ENCODE results near the gene MECR.
"Not testable (repeated sequence)": the region's sequence is repeated elsewhere in the genome, so short reads cannot be mapped to it uniquely, and the experiment has no call there.

The MECR gene

GRCh38 chr1:29235955-29236711 lies 5.4 kb upstream of the MECR start, which contains the start of gene PTPRU:
PTPRU (plus strand) TSS chr1:29236522; CDS start chr1:29236645, 123 bp downstream.
- peak; percentile 69 for DNase-seq (ENCODE audit: low spot score)

DNA sequence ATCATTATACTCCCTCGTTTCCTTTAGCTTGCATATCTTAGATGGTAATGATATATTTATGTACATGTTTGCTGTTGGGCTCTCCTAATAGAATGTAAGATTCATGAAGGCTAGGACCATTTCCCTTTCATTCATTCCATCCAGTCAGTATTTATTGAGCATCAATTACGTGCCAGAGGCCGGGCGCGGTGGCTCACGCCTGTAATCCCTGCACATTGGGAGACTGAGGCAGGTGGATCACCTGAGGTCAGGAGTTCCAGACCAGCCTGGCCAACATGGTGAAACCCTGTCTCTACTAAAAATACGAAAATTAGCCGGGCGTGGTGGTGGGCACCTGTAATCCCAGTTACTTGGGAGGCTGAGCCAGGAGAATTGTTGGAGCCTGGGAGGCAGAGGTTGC lies 4.1 kb upstream of the MECR start:
- DNase-seq (ENCODE audit: low spot score) = not testable (repeated sequence)

DNA sequence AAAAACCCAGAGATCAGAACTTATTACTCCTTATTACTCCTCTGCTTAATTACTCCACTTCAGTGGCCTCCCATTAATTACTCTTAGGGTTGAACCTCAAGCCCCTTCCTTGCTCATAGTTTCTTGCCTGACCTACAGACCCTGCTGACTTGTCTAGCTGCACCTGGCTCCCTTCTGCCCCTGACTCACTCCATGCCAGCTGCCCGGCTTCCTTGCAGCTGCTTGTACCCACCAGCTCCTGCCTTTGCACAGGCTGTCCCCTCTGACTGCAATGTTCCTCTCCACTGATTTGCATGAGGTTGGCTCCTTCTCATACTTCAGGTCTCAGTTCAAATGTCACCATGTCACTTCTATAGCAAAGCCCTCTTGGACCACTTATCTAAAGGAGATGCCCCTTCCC lies 3.7 kb upstream of the MECR start:
- no peak for DNase-seq (ENCODE audit: low spot score)

DNA sequence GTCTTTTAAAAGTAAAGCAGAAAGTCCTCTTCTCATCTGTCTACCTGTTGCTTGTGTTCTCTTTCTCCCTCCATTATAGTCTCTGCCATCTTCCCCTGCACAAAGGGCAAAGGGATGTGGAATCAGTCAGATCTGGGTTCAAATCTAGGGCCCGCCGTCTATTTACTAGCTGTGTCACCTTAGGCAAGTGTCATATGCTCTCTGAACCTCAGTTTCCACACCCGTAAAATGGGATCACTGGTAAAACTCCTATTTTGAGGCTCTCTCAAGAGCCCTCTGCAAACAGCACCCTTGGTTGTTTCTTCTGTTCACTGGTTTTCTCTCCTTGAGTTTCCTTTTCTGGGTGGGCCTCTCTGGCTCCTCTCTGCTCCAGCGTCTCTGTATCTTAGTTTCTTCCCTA lies 3.0 kb upstream of the MECR start:
- DNase-seq (ENCODE audit: low spot score) = no peak

DNA sequence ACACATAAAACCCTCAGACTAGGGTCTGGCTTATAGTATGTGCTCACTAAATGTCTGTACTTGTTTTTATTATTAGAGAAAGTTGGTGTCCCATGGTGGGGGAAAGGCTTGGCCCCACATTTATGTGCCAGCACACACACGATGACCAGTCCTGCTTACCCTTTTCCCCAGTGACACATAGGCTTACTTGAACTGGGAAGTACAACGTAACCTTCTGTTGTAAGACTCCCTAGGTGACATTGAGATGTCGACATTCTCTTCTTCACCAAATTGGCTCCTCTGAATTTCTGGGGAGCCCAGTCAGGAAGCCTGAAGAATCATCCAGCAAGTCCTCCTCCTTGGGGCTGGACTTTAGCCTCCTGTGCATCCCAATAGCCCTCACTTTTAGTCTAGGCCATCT lies 1.7 kb upstream of the MECR start:
- DNase-seq (ENCODE audit: low spot score) = no peak

- no peak for DNase-seq (ENCODE audit: low spot score)
Measured at GRCh38 chr1:29230204-29230552, 556 bp downstream of the MECR start.

DNA sequence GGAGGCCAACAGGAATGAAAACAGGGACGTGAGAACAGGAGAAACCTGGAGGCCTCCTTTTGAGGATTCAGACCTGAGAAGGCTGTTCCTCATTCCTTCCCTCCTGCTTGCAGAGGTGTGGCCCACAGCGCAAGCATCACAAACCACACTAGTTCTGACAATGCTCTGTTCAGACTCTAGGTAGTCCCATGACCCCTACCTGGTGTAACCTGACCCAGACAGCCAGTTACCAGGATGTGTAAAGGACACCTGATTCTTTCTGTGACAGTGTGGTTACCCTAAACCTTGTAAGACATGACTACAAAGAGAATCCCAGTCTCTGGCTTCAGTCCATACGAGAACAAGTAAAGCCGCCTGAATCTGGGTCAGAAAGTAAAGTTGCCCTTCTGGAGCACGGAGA lies 3.2 kb downstream of the MECR start:
- DNase-seq (ENCODE audit: low spot score) = no peak

GRCh38 chr1:29225361-29225760 lies 5.4 kb downstream of the MECR start:
- DNase-seq (ENCODE audit: low spot score) = no peak

DNA sequence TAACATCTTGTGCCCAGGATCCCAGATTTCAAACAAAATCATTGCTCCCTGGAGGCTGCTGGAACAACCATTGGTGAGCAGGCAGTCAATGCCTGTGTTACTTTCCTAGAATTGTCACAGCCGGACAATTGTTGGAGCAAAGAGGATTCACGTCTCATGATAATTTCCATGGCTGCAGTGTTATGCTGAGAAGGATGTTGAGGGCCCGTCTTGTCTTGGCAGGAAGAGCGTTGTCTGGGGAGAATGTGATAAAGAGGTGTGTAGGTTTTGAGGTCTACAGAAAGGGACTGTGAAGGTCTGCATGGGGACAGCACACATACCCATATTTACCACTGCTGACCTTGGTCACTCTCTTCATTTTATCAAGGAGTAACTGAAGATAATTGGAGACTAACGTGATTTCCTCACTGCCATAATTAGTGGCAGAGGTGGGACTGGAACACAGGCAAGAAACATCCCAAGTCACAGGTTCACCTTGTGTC lies 6.3 kb downstream of the MECR start:
- DNase-seq (ENCODE audit: low spot score) = no peak

GRCh38 chr1:29223521-29223920 lies 7.2 kb downstream of the MECR start:
- no peak for DNase-seq (ENCODE audit: low spot score)

- DNase-seq (ENCODE audit: low spot score) = no peak
Measured at GRCh38 chr1:29222686-29223085, 8.0 kb downstream of the MECR start.

- not testable (repeated sequence) for DNase-seq (ENCODE audit: low spot score)
Measured at GRCh38 chr1:29222260-29222659, 8.5 kb downstream of the MECR start.

GRCh38 chr1:29221296-29221695 lies 9.4 kb downstream of the MECR start:
- no peak for DNase-seq (ENCODE audit: low spot score)

DNA sequence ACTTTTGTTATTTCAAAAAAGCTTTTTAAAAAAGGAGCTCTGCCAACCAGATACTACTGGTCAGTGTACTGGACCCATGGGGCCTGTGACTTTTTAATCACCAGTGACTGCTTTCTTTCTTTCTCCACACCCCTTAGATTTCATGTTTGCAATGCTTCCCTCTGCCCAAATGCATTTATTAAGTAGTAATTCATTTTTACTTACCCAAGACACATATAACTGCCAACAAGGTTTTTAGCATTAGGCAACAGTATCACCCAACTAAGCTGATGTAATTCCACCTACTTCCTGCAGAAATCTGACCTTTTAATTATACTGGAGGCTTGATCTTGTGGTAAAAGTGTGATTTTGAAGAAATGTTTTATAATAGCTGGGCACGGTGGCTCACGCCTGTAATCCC lies 12.5 kb downstream of the MECR start:
- DNase-seq (ENCODE audit: low spot score) = no peak

GRCh38 chr1:29217633-29218032 lies 13.1 kb downstream of the MECR start:
- no peak for DNase-seq (ENCODE audit: low spot score)

GRCh38 chr1:29213055-29213454 lies 17.7 kb downstream of the MECR start:
- DNase-seq (ENCODE audit: low spot score) = no peak

DNA sequence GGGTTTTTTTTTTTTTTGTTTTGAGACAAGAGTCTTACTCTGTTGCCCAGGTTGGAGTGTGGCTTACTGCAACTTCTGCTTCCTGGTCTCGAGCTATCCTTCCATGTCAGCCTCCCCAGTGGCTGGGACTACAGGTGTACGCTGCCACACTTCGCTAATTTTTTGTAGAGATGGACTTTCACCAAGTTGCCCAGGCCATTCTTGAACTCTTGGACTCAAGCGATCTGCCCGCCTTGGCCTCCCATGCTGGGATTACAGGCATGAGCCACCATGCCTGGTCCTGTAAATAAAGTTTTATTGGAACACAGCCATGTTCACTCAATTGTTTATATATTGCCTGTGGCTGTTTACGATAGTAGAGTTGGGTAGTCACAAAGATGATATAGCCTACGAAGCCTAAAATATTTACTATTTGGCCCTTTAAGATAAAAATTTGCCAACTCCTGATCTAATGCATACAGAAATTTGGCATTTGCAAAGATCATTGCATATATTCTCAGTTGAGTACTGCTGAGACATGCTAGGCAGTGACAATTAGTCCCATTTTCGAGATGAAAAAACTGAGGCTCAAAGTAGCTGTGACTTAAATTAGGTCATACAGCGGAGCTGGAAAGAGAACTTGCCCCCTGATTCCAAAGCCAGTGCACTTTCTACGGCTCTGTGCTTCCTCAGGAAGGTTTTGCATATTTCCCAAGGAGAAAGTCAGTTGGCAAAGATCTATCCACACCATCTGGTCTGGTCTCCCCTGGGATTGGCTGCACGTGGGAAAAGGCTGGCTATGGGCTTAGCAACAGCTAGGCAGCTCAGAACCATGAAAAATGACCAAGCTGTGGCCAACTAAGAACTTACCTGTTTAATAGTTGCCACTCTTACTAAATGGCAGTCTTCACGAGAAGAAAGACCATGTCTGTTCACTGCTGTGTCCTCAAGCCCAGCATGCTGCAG lies 19.4 kb downstream of the MECR start:
- DNase-seq (ENCODE audit: low spot score) = no peak

- DNase-seq (ENCODE audit: low spot score) = peak; percentile 14
Measured at GRCh38 chr1:29210278-29211085, 20.3 kb downstream of the MECR start.

DNA sequence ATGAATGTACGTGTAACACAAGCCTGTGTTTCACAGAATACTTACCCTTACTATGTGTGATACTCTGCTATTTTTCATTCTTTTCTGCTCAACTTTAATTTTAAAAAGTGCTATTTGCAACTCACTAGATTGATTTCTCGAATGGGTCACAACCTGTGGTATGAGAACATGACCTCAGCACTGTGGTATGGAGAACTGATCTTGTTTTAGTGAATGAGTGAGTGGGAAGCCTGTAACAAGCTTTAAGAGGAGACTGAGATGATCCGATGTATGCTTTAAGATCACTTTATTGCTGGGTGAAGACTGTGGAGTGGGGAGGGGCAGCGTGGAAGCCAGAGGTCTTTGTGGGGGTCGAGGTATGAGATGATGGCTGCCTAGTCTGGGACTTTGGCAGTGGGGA lies 21.6 kb downstream of the MECR start:
- no peak for DNase-seq (ENCODE audit: low spot score)

DNA sequence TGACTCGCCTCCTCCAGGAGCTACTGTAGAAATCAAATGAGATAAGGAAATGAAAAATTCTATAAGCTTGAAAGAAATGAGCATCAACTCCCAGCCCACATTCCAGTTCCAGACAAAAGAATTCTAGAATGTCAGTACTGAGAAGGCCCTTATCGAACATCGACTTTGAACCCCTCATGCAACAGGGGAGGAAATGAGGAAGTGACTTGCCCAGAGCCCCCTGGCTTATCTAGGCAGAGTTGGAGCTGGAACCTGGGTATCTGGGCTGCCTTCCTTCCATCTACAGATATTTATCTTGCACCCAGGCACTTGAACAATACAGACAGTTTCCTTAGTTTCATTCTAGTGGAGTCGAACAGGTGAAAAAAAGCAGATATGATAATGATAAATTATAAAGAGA lies 22.3 kb downstream of the MECR start:
- no peak for DNase-seq (ENCODE audit: low spot score)

GRCh38 chr1:29202584-29203340 lies 28.0 kb downstream of the MECR start:
- peak; percentile 92 for DNase-seq (ENCODE audit: low spot score)
